NAMALWA (cell line): ENCODE data around the gene C12orf75.
"Not testable (repeated sequence)": the region's sequence is repeated elsewhere in the genome, so short reads cannot be mapped to it uniquely, and the experiment has no call there.

Experiments
- DNase-seq: peaks from one replicate; pipeline ENCODE4 v3.0.0-alpha.2; 2015; ENCODE audit warnings: low spot score

C12orf75 gene

GRCh38 chr12:105378911-105379310 is 48.4 kb downstream of the C12orf75 start:
- no peak for DNase-seq

- DNase-seq = peak; percentile 74
Measured at GRCh38 chr12:105382771-105383622, 52.5 kb downstream of the C12orf75 start.

- no peak for DNase-seq
Measured at GRCh38 chr12:105384220-105384619, 53.7 kb downstream of the C12orf75 start.

GRCh38 chr12:105384916-105385535 is 54.5 kb downstream of the C12orf75 start:
- DNase-seq = no peak

- no peak for DNase-seq
Measured at GRCh38 chr12:105386431-105386830, 55.9 kb downstream of the C12orf75 start.

GRCh38 chr12:105391231-105391630 is 60.7 kb downstream of the C12orf75 start:
- DNase-seq = no peak

- no peak for DNase-seq
Measured at GRCh38 chr12:105393587-105393986, 63.1 kb downstream of the C12orf75 start.

- no peak for DNase-seq
Measured at GRCh38 chr12:105396024-105396423, 65.5 kb downstream of the C12orf75 start.

- DNase-seq = no peak
Measured at GRCh38 chr12:105396983-105397382, 66.5 kb downstream of the C12orf75 start.

- no peak for DNase-seq
Measured at GRCh38 chr12:105398930-105399329, 68.4 kb downstream of the C12orf75 start.

- DNase-seq = no peak
Measured at GRCh38 chr12:105399428-105400081, 69.1 kb downstream of the C12orf75 start.

- no peak for DNase-seq
Measured at GRCh38 chr12:105400227-105400626, 69.7 kb downstream of the C12orf75 start.

- DNase-seq = no peak
Measured at GRCh38 chr12:105401198-105401597, 70.7 kb downstream of the C12orf75 start.

- DNase-seq = no peak
Measured at GRCh38 chr12:105402366-105402765, 71.9 kb downstream of the C12orf75 start.

- DNase-seq = no peak
Measured at GRCh38 chr12:105403095-105403494, 72.6 kb downstream of the C12orf75 start.

GRCh38 chr12:105404134-105404533 is 73.6 kb downstream of the C12orf75 start:
- not testable (repeated sequence) for DNase-seq

GRCh38 chr12:105406497-105406896 is 76.0 kb downstream of the C12orf75 start:
- DNase-seq = no peak

GRCh38 chr12:105409279-105409678 is 78.8 kb downstream of the C12orf75 start:
- no peak for DNase-seq

GRCh38 chr12:105409801-105410471 is 79.4 kb downstream of the C12orf75 start:
- no peak for DNase-seq

- DNase-seq = no peak
Measured at GRCh38 chr12:105413911-105414487, 83.5 kb downstream of the C12orf75 start.

GRCh38 chr12:105417732-105418131 is 87.2 kb downstream of the C12orf75 start:
- DNase-seq = no peak

- no peak for DNase-seq
Measured at GRCh38 chr12:105418229-105418628, 87.7 kb downstream of the C12orf75 start.
